IMR-90 (cell line): Measurements from ENCODE around the gene TPI1. TPM values are rescaled to one million over a fixed set of nuclear protein-coding genes. Genes with fewer than 3 reads are reported as not detected.

ENCODE experiments used
- ATAC-seq: fragments of 200-7000 bp; cut with Tn5 transposase; 2 replicates; pipeline ENCODE4 v1.9.1; 2020; ENCODE audit warnings: low read depth, mild to moderate bottlenecking, moderate library complexity
- BruUV-seq: library from RNA; stranded (reverse); fragments of 400-500 nt; replicated peaks from 2 replicates; lab custom pipeline; 2021; lab: Mats Ljungman, UMichigan
- CTCF ChIA-PET: fragments of 300-600 bp; formaldehyde crosslinking; extraction: SDS; loops from one replicate; lab custom pipeline; 2021; ENCODE audit warnings: antibody characterized with exemption; lab: Yijun Ruan, JAX
- POLR2A ChIA-PET: fragments of 300-600 bp; sonication (Branson Sonifier 250); formaldehyde crosslinking; loops from one replicate; lab custom pipeline; 2022; ENCODE audit warnings: antibody characterized with exemption; ENCODE audit not compliant: unreplicated experiment; lab: Charles Lee
- DNase-seq: peaks from one replicate; pipeline ENCODE4 v3.0.0; 2013
- H2AFZ ChIP-seq: replicated peaks from 2 replicates; pipeline ENCODE3; 2013; ENCODE audit warnings: low read length, mild to moderate bottlenecking; ENCODE audit not compliant: poor library complexity
- H2AK5ac ChIP-seq: 2 replicates; pipeline ENCODE4 v1.6.1; 2013; ENCODE audit warnings: low read depth, low read length, inconsistent platforms
- H2AK9ac ChIP-seq: replicated peaks from 2 replicates; pipeline ENCODE3; 2013; ENCODE audit warnings: mild to moderate bottlenecking, low read depth, low read length, moderate library complexity; ENCODE audit not compliant: poor library complexity
- H2BK120ac ChIP-seq: 2 replicates; pipeline ENCODE4 v1.6.1; 2013; ENCODE audit warnings: low read depth, low read length, inconsistent platforms
- H2BK15ac ChIP-seq: 3 replicates; pipeline ENCODE4 v1.6.1; 2013; ENCODE audit warnings: low read depth, low read length, inconsistent platforms
- H2BK20ac ChIP-seq: 2 replicates; pipeline ENCODE4 v1.6.1; 2013; ENCODE audit warnings: low read depth, mild to moderate bottlenecking, inconsistent platforms, low read length, moderate library complexity
- H2BK5ac ChIP-seq: 2 replicates; pipeline ENCODE4 v1.6.1; 2013; ENCODE audit warnings: mild to moderate bottlenecking, low read depth, low read length, inconsistent platforms; ENCODE audit not compliant: poor library complexity, severe bottlenecking
- H3K14ac ChIP-seq: replicated peaks from 2 replicates; pipeline ENCODE4 v1.6.1; 2013; ENCODE audit warnings: low read depth, low read length, inconsistent platforms
- H3K18ac ChIP-seq: 2 replicates; pipeline ENCODE4 v1.6.1; 2013; ENCODE audit warnings: low read depth, low read length, control low read depth
- H3K23ac ChIP-seq: 2 replicates; pipeline ENCODE4 v1.6.1; 2013; ENCODE audit warnings: low read depth, low read length, inconsistent platforms
- H3K27ac ChIP-seq: 2 replicates; pipeline ENCODE4 v1.5.1; 2013; ENCODE audit warnings: mild to moderate bottlenecking, control low read depth, low read length; ENCODE audit not compliant: insufficient read depth
- H3K27me3 ChIP-seq: 2 replicates; pipeline ENCODE4 v1.6.1; 2013; ENCODE audit warnings: low read length; ENCODE audit not compliant: control insufficient read depth, insufficient read depth
- H3K36me3 ChIP-seq: 2 replicates; pipeline ENCODE4 v1.6.1; 2013; ENCODE audit warnings: low read length, mixed read lengths; ENCODE audit not compliant: control insufficient read depth, insufficient read depth
- H3K4ac ChIP-seq: 2 replicates; pipeline ENCODE4 v1.6.1; 2013; ENCODE audit warnings: low read depth, low read length, inconsistent platforms
- H3K4me1 ChIP-seq: 2 replicates; pipeline ENCODE4 v1.6.1; 2013; ENCODE audit warnings: low read length, mixed read lengths; ENCODE audit not compliant: control insufficient read depth, insufficient read depth
- H3K4me2 ChIP-seq: 2 replicates; pipeline ENCODE4 v1.6.1; 2013; ENCODE audit warnings: low read depth, mild to moderate bottlenecking, control low read depth, low read length, moderate library complexity
- H3K4me3 ChIP-seq: 2 replicates; pipeline ENCODE4 v1.5.1; 2013; ENCODE audit warnings: low read depth, mild to moderate bottlenecking, control low read depth, low read length, moderate library complexity; ENCODE audit not compliant: insufficient read depth
- H3K56ac ChIP-seq: 2 replicates; pipeline ENCODE4 v1.6.1; 2013; ENCODE audit warnings: low read length, inconsistent platforms; ENCODE audit not compliant: insufficient read depth; ENCODE audit errors: extremely low read depth
- H3K79me1 ChIP-seq, 2 experiments: 2 replicates each; pipeline ENCODE4 v1.6.1; 2013; ENCODE audit warnings: low read length in 2 of 2, inconsistent platforms in 1 of 2, low read depth in 1 of 2
- H3K9ac ChIP-seq: 2 replicates; pipeline ENCODE4 v1.6.1; 2013; ENCODE audit warnings: low read depth, low read length, control low read depth
- H3K9me1 ChIP-seq: 2 replicates; pipeline ENCODE4 v1.6.1; 2013; ENCODE audit warnings: low read length, inconsistent platforms; ENCODE audit not compliant: insufficient read depth
- H3K9me3 ChIP-seq: 2 replicates; pipeline ENCODE4 v1.6.1; 2013; ENCODE audit warnings: low read length; ENCODE audit not compliant: control insufficient read depth, insufficient read depth
- H4K20me1 ChIP-seq: 2 replicates; pipeline ENCODE4 v1.6.1; 2013; ENCODE audit warnings: low read length, inconsistent platforms; ENCODE audit not compliant: insufficient read depth
- H4K5ac ChIP-seq: 2 replicates; pipeline ENCODE4 v1.6.1; 2013; ENCODE audit warnings: mild to moderate bottlenecking, low read depth, low read length, control low read depth
- H4K8ac ChIP-seq, 2 experiments: 2 replicates each; pipeline ENCODE4 v1.6.1; 2013; ENCODE audit warnings: low read depth in 2 of 2, low read length in 2 of 2, control low read depth in 1 of 2, inconsistent platforms in 1 of 2
- H4K91ac ChIP-seq: 2 replicates; pipeline ENCODE4 v1.6.1; 2013; ENCODE audit warnings: low read depth, low read length, inconsistent platforms; ENCODE audit not compliant: insufficient read depth
- FOS ChIP-seq: fragments of 150-350 bp; IDR thresholded peaks from 2 replicates; pipeline ENCODE4 v1.6.1; 2016; ENCODE audit warnings: low read depth, low read length
- WGBS, 2 experiments: methylation state at CpG; one replicate each; pipeline versions ENCODE4 v1.1.5 to v1.1.7; 2013; ENCODE audit warnings: missing lambda C conversion rate in 2 of 2; ENCODE audit not compliant: insufficient read length in 1 of 2; ENCODE audit errors: extremely low coverage in 2 of 2; 5-methylcytosine and 5-hydroxymethylcytosine counted together
- dilution Hi-C: fragments of 300-500 bp; cut with HindIII; formaldehyde crosslinking; loops from one replicate; pipeline ENCODE4 v1.14.3; 2018; ENCODE audit warnings: low sequenced_read_pairs; ENCODE audit not compliant: unreplicated experiment
- in situ Hi-C: fragments of 300-500 bp; cut with MboI; formaldehyde crosslinking; loops from 3 replicates; pipeline ENCODE4 v1.14.3; 2019; ENCODE audit warnings: low sequenced_read_pairs, inconsistent platforms, mixed read lengths
- intact Hi-C: fragments of 100-400 bp; cut with micrococcal nuclease; formaldehyde crosslinking; loops from 2 replicates; pipeline ENCODE4 v1.10.0; 2022
- polyA plus RNA-seq, 3 experiments: library from polyadenylated mRNA; depleted of rRNA; stranded (reverse); fragments of >200 nt; gene quantifications; 2 replicates each; pipeline ENCODE4 v1.2.3, GENCODE V29; 2012; ENCODE audit warnings: low replicate concordance in 1 of 3
- total RNA-seq: library from RNA; depleted of rRNA; stranded (reverse); fragments of >200 nt; gene quantifications from 2 replicates; pipeline ENCODE4 v1.2.3, GENCODE V29; 2012

The TPI1 gene
- total and polyA plus RNA-seq, 2 of the 4 experiments (the other 2 are of a cell fraction): 1,995 to 2,176 TPM

GRCh38 chr12:6855322-6855721 is 12.0 kb upstream of the TPI1 start:
- H3K18ac ChIP-seq: no peak overlapping the region
- no peak overlapping the region for H3K14ac ChIP-seq
- BruUV-seq: no TSS peak
- no peak overlapping the region for H3K27ac ChIP-seq
- H3K23ac ChIP-seq: no peak overlapping the region
- H3K4me3 ChIP-seq: no peak overlapping the region
- H3K56ac ChIP-seq: no peak overlapping the region
- CTCF ChIA-PET: no interaction called here
- no peaks in the 10 kb centered on the region for H3K27me3 ChIP-seq
- H3K79me1 ChIP-seq: peaks cover 20 to 45% of the 10 kb centered on the region in 2 experiments
- H3K4ac ChIP-seq: no peak overlapping the region
- no peak overlapping the region for H2AFZ ChIP-seq
- intact Hi-C loops (no loop called here), dilution Hi-C loops (no loop called here), in situ Hi-C loops (no loop called here)
- peaks cover 5% of the 10 kb centered on the region for H3K4me1 ChIP-seq
- no peak overlapping the region for H4K5ac ChIP-seq
- H3K36me3 ChIP-seq: peaks cover 46% of the 10 kb centered on the region
- no peaks in the 10 kb centered on the region for H3K9me1 ChIP-seq
- no peak overlapping the region for H2BK5ac ChIP-seq
- TF ChIP-seq FOS: no peak
- H4K8ac ChIP-seq: no peak overlapping the region
- POLR2A ChIA-PET: no interaction called here
- H2BK15ac ChIP-seq: no peak overlapping the region
- ATAC-seq: no peak
- H3K9me3 ChIP-seq: no peaks in the 10 kb centered on the region
- H3K4me2 ChIP-seq: no peak overlapping the region
- no peak overlapping the region for H4K91ac ChIP-seq
- DNase-seq: no peak
- WGBS, 2 experiments: 96% methylated on average over 9 of the region's 14 CpGs; no CpG with 5 or more reads in 1 of the 2 experiments
- H4K20me1 ChIP-seq: peaks cover 15% of the 10 kb centered on the region
- no peak overlapping the region for H2AK9ac ChIP-seq
- H2BK120ac ChIP-seq: no peak overlapping the region
- no peak overlapping the region for H2AK5ac ChIP-seq
- H3K9ac ChIP-seq: no peak overlapping the region
- no peak overlapping the region for H2BK20ac ChIP-seq
